ENCODE data around the gene BAMBI. TPM values are rescaled to one million over a fixed set of nuclear protein-coding genes. Genes with fewer than 3 reads are reported as not detected.

BAMBI gene
- polyA plus RNA-seq, 1 donor (not counting 4 experiments of a cell fraction or from before 2014, with no cell fraction given): 2.9 TPM

- H3K4me1 ChIP-seq (ENCODE audit: control insufficient read depth, extremely low read depth, insufficient read depth, low read length): peaks cover 17% of the 10 kb centered on the region
- no peak overlapping the region for H2AFZ ChIP-seq (ENCODE audit: control insufficient read depth, low read length)
- no peak for FAIRE-seq
- H3K4me2 ChIP-seq (ENCODE audit: control insufficient read depth, extremely low read depth, insufficient read depth, low read depth, low read length): no peak overlapping the region
- no peak for DNase-seq (ENCODE audit: low read depth, low spot score)
- dilution Hi-C loops (cut with MboI; ENCODE audit: extremely low pct_ligation_motif_present, low sequenced_read_pairs): no loop called here
- H3K27ac ChIP-seq (ENCODE audit: control insufficient read depth, insufficient read depth, low read length): no peak overlapping the region
- no peaks in the 10 kb centered on the region for H4K20me1 ChIP-seq (ENCODE audit: control insufficient read depth, extremely low read depth, insufficient read depth, low read length)
- TF ChIP-seq EZH2 (IDR thresholded peaks at IDR 0.05; ENCODE audit: low read length) (no peak), CTCF (optimal IDR thresholded peaks at IDR 0.05 in 1 of 3, IDR thresholded peaks at IDR 0.05 in 1 of 3, conservative IDR thresholded peaks at IDR 0.05 in 1 of 3; ENCODE audit: extremely low read depth in 1 of 3, insufficient read depth in 2 of 3, low read length in 3 of 3) (no peak)
- H3K9me3 ChIP-seq (ENCODE audit: control insufficient read depth, low read depth, low read length): no peaks in the 10 kb centered on the region
- H3K4me3 ChIP-seq (ENCODE audit: control insufficient read depth in 2 of 3, extremely low read depth in 1 of 3, insufficient read depth in 2 of 3, low read depth in 1 of 3, low read length in 3 of 3): no peak overlapping the region
- no peaks in the 10 kb centered on the region for H3K9me1 ChIP-seq (ENCODE audit: control insufficient read depth, extremely low read depth, insufficient read depth, low read length)
- H3K9ac ChIP-seq (ENCODE audit: control insufficient read depth, extremely low read depth, insufficient read depth, low read length): no peak overlapping the region
- H3K27me3 ChIP-seq (ENCODE audit: control insufficient read depth, extremely low read depth, insufficient read depth, low read length): peaks cover 17% of the 10 kb centered on the region
- no peaks in the 10 kb centered on the region for H3K79me2 ChIP-seq (ENCODE audit: control insufficient read depth, insufficient read depth, low read length)
- peaks cover 3 to 6% of the 10 kb centered on the region in 2 experiments for H3K36me3 ChIP-seq (ENCODE audit: control insufficient read depth in 2 of 2, extremely low read depth in 1 of 2, insufficient read depth in 2 of 2, low read length in 2 of 2)
Measured at GRCh38 chr10:28680358-28680752, 3.0 kb downstream of the BAMBI start.

GRCh38 chr10:28681291-28681763, 4.0 kb downstream of the BAMBI start:
- Histone ChIP-seq H3K4me2 (ENCODE audit: control insufficient read depth, extremely low read depth, insufficient read depth, low read depth, low read length) (no peak overlapping the region), H3K4me1 (ENCODE audit: control insufficient read depth, extremely low read depth, insufficient read depth, low read length) (peaks cover 17% of the 10 kb centered on the region), H3K4me3 (ENCODE audit: control insufficient read depth in 2 of 3, extremely low read depth in 1 of 3, insufficient read depth in 2 of 3, low read depth in 1 of 3, low read length in 3 of 3) (no peak overlapping the region), H3K27me3 (ENCODE audit: control insufficient read depth, extremely low read depth, insufficient read depth, low read length) (peaks cover 7% of the 10 kb centered on the region), H4K20me1 (ENCODE audit: control insufficient read depth, extremely low read depth, insufficient read depth, low read length) (no peaks in the 10 kb centered on the region), H3K9me1 (ENCODE audit: control insufficient read depth, extremely low read depth, insufficient read depth, low read length) (no peaks in the 10 kb centered on the region), H2AFZ (ENCODE audit: control insufficient read depth, low read length) (no peak overlapping the region), H3K27ac (ENCODE audit: control insufficient read depth, insufficient read depth, low read length) (no peak overlapping the region), H3K36me3 (ENCODE audit: control insufficient read depth in 2 of 2, extremely low read depth in 1 of 2, insufficient read depth in 2 of 2, low read length in 2 of 2) (peaks cover 3 to 6% of the 10 kb centered on the region in 2 experiments), H3K79me2 (ENCODE audit: control insufficient read depth, insufficient read depth, low read length) (no peaks in the 10 kb centered on the region), H3K9me3 (ENCODE audit: control insufficient read depth, low read depth, low read length) (no peaks in the 10 kb centered on the region), H3K9ac (ENCODE audit: control insufficient read depth, extremely low read depth, insufficient read depth, low read length) (no peak overlapping the region)
- TF ChIP-seq EZH2 (IDR thresholded peaks at IDR 0.05; ENCODE audit: low read length) (no peak), CTCF (optimal IDR thresholded peaks at IDR 0.05 in 1 of 3, IDR thresholded peaks at IDR 0.05 in 1 of 3, conservative IDR thresholded peaks at IDR 0.05 in 1 of 3; ENCODE audit: extremely low read depth in 1 of 3, insufficient read depth in 2 of 3, low read length in 3 of 3) (no peak)
- no peak for DNase-seq (ENCODE audit: low read depth, low spot score)
- dilution Hi-C loops (cut with MboI; ENCODE audit: extremely low pct_ligation_motif_present, low sequenced_read_pairs): no loop called here
- FAIRE-seq: no peak

Measured in keratinocyte (primary cell).